ENCODE data around the gene SLAMF1.

Gene SLAMF1

GRCh38 chr1:160644399-160644798 lies 2.4 kb downstream of the SLAMF1 start:
- no peaks in the 10 kb centered on the region for H3K9me3 ChIP-seq
- TF ChIP-seq CTCF (IDR thresholded peaks at IDR 0.05; ENCODE audit: low read depth, low read length) = no peak
- H3K27me3 ChIP-seq = no peaks in the 10 kb centered on the region; the same call in 1 of the 2 replicates
- no peaks in the 10 kb centered on the region for H3K36me3 ChIP-seq
- no peaks in the 10 kb centered on the region for H3K4me1 ChIP-seq
- no peak overlapping the region for H3K4me3 ChIP-seq (ENCODE audit: low read depth, low read length)
- DNase-seq = no peak

- DNase-seq = no peak
- Histone ChIP-seq H3K4me1 (no peaks in the 10 kb centered on the region), H3K4me3 (ENCODE audit: low read depth, low read length) (no peak overlapping the region), H3K9me3 (no peaks in the 10 kb centered on the region), H3K27me3 (no peaks in the 10 kb centered on the region; the same call in 1 of the 2 replicates), H3K36me3 (no peaks in the 10 kb centered on the region)
- no peak for TF ChIP-seq CTCF (IDR thresholded peaks at IDR 0.05; ENCODE audit: low read depth, low read length)
Observed at GRCh38 chr1:160643138-160643537, 3.7 kb downstream of the SLAMF1 start.

- Histone ChIP-seq H3K4me1 (no peaks in the 10 kb centered on the region), H3K4me3 (ENCODE audit: low read depth, low read length) (no peak overlapping the region), H3K9me3 (no peaks in the 10 kb centered on the region), H3K27me3 (no peaks in the 10 kb centered on the region; the same call in 1 of the 2 replicates), H3K36me3 (no peaks in the 10 kb centered on the region)
- no peak for DNase-seq
- TF ChIP-seq CTCF (IDR thresholded peaks at IDR 0.05; ENCODE audit: low read depth, low read length) = no peak
Observed at GRCh38 chr1:160642281-160642644, 4.6 kb downstream of the SLAMF1 start.

GRCh38 chr1:160641323-160642280 lies 5.2 kb downstream of the SLAMF1 start:
- Histone ChIP-seq H3K4me1 (no peaks in the 10 kb centered on the region), H3K9me3 (no peaks in the 10 kb centered on the region), H3K36me3 (no peaks in the 10 kb centered on the region), H3K27me3 (no peaks in the 10 kb centered on the region; the same call in 1 of the 2 replicates), H3K4me3 (ENCODE audit: low read depth, low read length) (no peak overlapping the region)
- no peak for DNase-seq
- no peak for TF ChIP-seq CTCF (IDR thresholded peaks at IDR 0.05; ENCODE audit: low read depth, low read length)

- no peak for DNase-seq
- Histone ChIP-seq H3K36me3 (no peaks in the 10 kb centered on the region), H3K9me3 (no peaks in the 10 kb centered on the region), H3K4me3 (ENCODE audit: low read depth, low read length) (no peak overlapping the region), H3K27me3 (no peaks in the 10 kb centered on the region; the same call in 1 of the 2 replicates), H3K4me1 (no peaks in the 10 kb centered on the region)
- no peak for TF ChIP-seq CTCF (IDR thresholded peaks at IDR 0.05; ENCODE audit: low read depth, low read length)
Observed at GRCh38 chr1:160640359-160641123, 6.3 kb downstream of the SLAMF1 start.
